BJ (cell line): ENCODE measurements around the gene ALX4. TPM values are rescaled to one million over a fixed set of nuclear protein-coding genes. Genes with fewer than 3 reads are reported as not detected.

ENCODE experiments used
- CTCF ChIA-PET: fragments of 350-600 bp; formaldehyde crosslinking; extraction: SDS; loops from one replicate; lab custom pipeline; 2021; ENCODE audit warnings: antibody characterized with exemption, inconsistent platforms; lab: Yijun Ruan, JAX
- POLR2A ChIA-PET: fragments of 300-600 bp; sonication (Branson Sonifier 250); formaldehyde crosslinking; extraction: SDS; loops from one replicate; lab custom pipeline; 2021; ENCODE audit warnings: antibody characterized with exemption; lab: Charles Lee
- DNase-seq: peaks from one replicate; pipeline ENCODE4 v3.0.0-alpha.2; 2011; ENCODE audit warnings: low read depth
- H3K27me3 ChIP-seq: 2 replicates; pipeline ENCODE4 v1.6.0; 2011; ENCODE audit warnings: low read length; ENCODE audit not compliant: control insufficient read depth, insufficient read depth
- H3K36me3 ChIP-seq: 2 replicates; pipeline ENCODE4 v1.5.1; 2011; ENCODE audit warnings: low read length; ENCODE audit not compliant: control insufficient read depth, insufficient read depth
- H3K4me3 ChIP-seq: 2 replicates; pipeline ENCODE4 v1.5.1; 2011; ENCODE audit warnings: low read depth, mild to moderate bottlenecking, control low read depth, low read length
- CTCF ChIP-seq: IDR thresholded peaks from 2 replicates; pipeline ENCODE4 v1.5.1; 2011; ENCODE audit warnings: low read depth, mild to moderate bottlenecking, control low read depth, inconsistent platforms, low read length, moderate library complexity; ENCODE audit not compliant: insufficient read depth
- polyA plus RNA-seq: library from polyadenylated mRNA; depleted of rRNA; stranded (reverse); fragments of >200 nt; gene quantifications from 2 replicates; pipeline ENCODE4 v1.2.3, GENCODE V29; 2011

ALX4 gene
- polyA plus RNA-seq, 1 experiment, result 2.2 TPM

DNA sequence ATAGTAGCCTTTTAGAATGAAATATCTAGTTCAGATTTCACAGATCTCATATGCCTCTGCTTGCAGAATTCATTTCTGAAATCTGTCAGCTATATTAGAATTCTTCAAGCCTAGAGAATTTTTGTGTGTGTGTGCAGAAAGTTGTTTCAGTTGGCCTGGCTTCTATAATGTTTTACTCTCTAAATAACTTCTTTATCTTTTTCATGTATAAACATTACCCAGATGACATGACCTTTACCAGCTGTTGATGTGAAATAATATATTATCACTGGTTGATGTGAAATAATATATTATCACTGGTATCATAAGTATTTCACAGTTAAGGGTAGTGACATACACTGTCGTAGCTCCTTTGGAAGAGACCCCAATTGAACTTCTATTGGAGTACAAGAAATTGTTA, 72.8 kb downstream of the ALX4 start:
- POLR2A ChIA-PET, result no interaction called here

DNA sequence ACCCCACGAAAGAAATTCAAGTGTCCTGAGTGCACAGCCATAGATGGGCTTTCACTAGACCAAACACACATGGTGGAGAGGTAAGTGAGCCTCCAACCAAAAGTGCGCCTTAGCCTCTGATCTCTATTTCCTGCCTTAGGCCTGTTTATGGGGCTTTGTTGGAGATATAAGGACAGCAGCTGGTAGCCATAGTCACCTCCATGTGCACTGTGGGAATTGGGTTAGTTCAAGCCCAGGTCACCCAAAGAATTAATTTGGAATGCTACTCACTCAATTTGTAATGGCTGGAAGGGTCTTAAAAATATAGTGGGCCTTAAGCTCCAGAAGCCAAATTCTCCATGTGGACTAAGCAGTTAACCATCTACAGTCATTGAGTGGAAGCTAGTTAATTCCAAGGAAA, 73.6 kb downstream of the ALX4 start:
- ChIA-PET POLR2A (no interaction called here), CTCF (interaction anchor here (0.7 to 1.5 kb wide), 2 partner anchors 49 to 57 kb away, joined by 3 to 5 read pairs; no protein-coding TSS in a partner anchor)
- H3K4me3 ChIP-seq, result no peak overlapping the region
- H3K36me3 ChIP-seq, result no peaks in the 10 kb centered on the region
- TF ChIP-seq CTCF, result no peak
- no peaks in the 10 kb centered on the region for H3K27me3 ChIP-seq
- no peak for DNase-seq

More for the DNA sequence above, 72.8 kb downstream of the ALX4 start:
- DNase-seq, result no peak
- no peaks in the 10 kb centered on the region for H3K36me3 ChIP-seq
- H3K4me3 ChIP-seq, result no peak overlapping the region
- CTCF ChIA-PET, result no interaction called here
- no peaks in the 10 kb centered on the region for H3K27me3 ChIP-seq
- no peak for TF ChIP-seq CTCF

- no peaks in the 10 kb centered on the region for H3K27me3 ChIP-seq
- no peak for TF ChIP-seq CTCF
- no peak overlapping the region for H3K4me3 ChIP-seq
- H3K36me3 ChIP-seq, result no peaks in the 10 kb centered on the region
- ChIA-PET CTCF (interaction anchor here (0.7 to 1.9 kb wide), 3 partner anchors 22 to 57 kb away, joined by 3 to 5 read pairs (median 4); no protein-coding TSS in a partner anchor), POLR2A (interaction anchor here (0.6 kb wide), 1 partner anchor 11 kb away, joined by 4 read pairs; no protein-coding TSS in a partner anchor)
- DNase-seq, result no peak
Measured at GRCh38 chr11:44235765-44236201, 74.2 kb downstream of the ALX4 start.

- ChIA-PET POLR2A (no interaction called here), CTCF (no interaction called here)
- Histone ChIP-seq H3K4me3 (no peak overlapping the region), H3K36me3 (no peaks in the 10 kb centered on the region), H3K27me3 (no peaks in the 10 kb centered on the region)
- no peak for DNase-seq
- no peak for TF ChIP-seq CTCF
Measured at GRCh38 chr11:44229624-44230023, 80.3 kb downstream of the ALX4 start.

DNA sequence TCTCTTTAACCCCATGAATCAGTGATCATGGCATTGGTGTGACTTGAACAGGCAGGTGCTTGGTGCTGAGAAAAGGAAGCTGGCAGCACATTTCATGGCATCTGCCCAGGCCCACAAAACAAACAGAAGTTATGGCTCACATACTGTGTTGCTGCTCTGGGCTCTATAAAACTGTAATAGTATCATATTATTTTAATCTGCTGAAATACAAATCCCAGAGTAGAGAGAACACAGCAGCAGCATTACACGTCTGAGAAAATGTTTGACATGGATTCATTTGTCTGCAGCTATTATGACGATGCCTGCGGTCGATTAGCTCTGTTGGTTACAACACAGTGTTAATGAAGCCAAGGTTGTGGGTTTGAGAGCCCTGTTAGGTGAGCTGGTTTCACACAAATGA, 80.8 kb downstream of the ALX4 start:
- CTCF ChIA-PET, result interaction anchor here (0.6 kb wide), 1 partner anchor 309 kb away, joined by 3 read pairs; no protein-coding TSS in a partner anchor
- Histone ChIP-seq H3K4me3 (no peak overlapping the region), H3K36me3 (no peaks in the 10 kb centered on the region), H3K27me3 (no peaks in the 10 kb centered on the region)
- POLR2A ChIA-PET, result no interaction called here
- DNase-seq, result no peak
- TF ChIP-seq CTCF, result no peak
